ENCODE data around the gene ELFN2.

DNA sequence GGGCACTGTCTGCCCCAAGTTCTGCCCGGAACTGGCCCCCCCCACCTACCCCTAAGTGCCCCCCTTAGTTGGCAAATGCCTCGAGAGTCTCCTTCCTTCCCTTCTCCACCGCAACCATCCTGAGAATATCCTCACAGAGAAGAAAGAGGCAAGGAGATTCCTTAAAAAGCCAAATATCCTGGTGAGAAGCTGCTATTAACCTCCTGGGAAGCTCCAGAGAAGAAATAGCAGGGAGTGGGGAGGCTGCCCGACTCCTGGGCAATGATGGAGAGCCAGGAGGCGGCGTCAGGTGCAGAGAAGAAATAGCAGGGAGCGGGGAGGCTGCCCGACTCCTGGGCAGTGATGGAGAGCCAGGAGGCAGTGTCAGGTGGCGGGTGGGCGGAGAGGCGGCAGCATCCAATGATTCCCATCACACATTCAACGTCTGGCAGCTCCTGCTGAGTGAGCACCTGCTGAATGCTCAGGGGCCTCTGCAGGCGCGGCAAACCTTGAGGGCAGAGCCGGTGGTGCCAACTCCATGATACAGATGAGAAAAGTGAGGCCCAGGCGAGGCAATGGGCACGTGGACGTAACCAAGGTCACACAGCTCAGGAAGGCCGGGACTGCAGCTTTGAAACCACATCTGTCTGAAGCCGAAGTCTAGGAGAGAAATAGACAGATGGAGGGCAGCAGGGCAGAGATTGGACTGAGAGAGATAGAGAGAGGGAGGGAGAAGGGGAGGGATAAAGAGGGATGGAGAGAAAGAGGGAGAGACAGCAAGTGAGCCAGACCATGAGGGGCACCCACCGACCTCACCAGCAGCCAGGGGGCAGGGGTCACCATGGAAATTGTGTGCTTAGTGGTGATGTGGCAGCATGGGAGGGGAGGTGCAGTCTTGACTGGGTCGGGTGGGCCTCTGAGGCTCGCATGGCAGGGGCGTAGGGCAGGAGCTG lies 86.7 kb downstream of the ELFN2 start:
- TF ChIP-seq, protein P1, sequence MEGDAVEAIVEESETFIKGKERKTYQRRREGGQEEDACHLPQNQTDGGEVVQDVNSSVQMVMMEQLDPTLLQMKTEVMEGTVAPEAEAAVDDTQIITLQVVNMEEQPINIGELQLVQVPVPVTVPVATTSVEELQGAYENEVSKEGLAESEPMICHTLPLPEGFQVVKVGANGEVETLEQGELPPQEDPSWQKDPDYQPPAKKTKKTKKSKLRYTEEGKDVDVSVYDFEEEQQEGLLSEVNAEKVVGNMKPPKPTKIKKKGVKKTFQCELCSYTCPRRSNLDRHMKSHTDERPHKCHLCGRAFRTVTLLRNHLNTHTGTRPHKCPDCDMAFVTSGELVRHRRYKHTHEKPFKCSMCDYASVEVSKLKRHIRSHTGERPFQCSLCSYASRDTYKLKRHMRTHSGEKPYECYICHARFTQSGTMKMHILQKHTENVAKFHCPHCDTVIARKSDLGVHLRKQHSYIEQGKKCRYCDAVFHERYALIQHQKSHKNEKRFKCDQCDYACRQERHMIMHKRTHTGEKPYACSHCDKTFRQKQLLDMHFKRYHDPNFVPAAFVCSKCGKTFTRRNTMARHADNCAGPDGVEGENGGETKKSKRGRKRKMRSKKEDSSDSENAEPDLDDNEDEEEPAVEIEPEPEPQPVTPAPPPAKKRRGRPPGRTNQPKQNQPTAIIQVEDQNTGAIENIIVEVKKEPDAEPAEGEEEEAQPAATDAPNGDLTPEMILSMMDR (IDR thresholded peaks at IDR 0.05; ENCODE audit: poor library complexity, severe bottlenecking): no peak
- TF ChIP-seq REST (IDR thresholded peaks at IDR 0.05; ENCODE audit: borderline replicate concordance) (no peak), MXI1 (conservative IDR thresholded peaks at IDR 0.05; ENCODE audit: poor library complexity, severe bottlenecking) (no peak), TAF1 (IDR thresholded peaks at IDR 0.05; ENCODE audit: low read depth) (no peak), SMC3 (conservative IDR thresholded peaks at IDR 0.05; ENCODE audit: poor library complexity) (no peak), RAD21 (conservative IDR thresholded peaks at IDR 0.05) (no peak), EZH2 (IDR thresholded peaks at IDR 0.05; ENCODE audit: borderline replicate concordance, insufficient read depth, low read length, poor library complexity, severe bottlenecking) (no peak)

Data from neural cell (in vitro differentiated cells).